Activated CD8-positive, alpha-beta T cell treated with anti-CD3 and anti-CD28 coated beads, Interleukin-2, amount 10 ng/mL, durations not matched to agents 7 days and 5 days (primary cell): ENCODE measurements around the gene CALHM3. TPM values are rescaled to one million over a fixed set of nuclear protein-coding genes. Genes with fewer than 3 reads are reported as not detected.
"Not testable (repeated sequence)": the region's sequence is repeated elsewhere in the genome, so short reads cannot be mapped to it uniquely, and the experiment has no call there.

Source experiments
- ATAC-seq: fragments of 150-1000 bp; cut with Tn5 transposase; one replicate; pipeline ENCODE4 v1.10.0; 2021; ENCODE audit warnings: moderate library complexity
- CTCF ChIA-PET: fragments of 350-600 bp; sonication (Branson Sonifier 250); formaldehyde crosslinking; loops from one replicate; lab custom pipeline; 2021; ENCODE audit warnings: antibody characterized with exemption; lab: Charles Lee
- POLR2A ChIA-PET: fragments of 350-600 bp; sonication (Branson Sonifier 250); formaldehyde crosslinking; loops from one replicate; lab custom pipeline; 2021; ENCODE audit warnings: antibody characterized with exemption; lab: Charles Lee
- DNase-seq: peaks from one replicate; pipeline ENCODE4 v3.0.0-alpha.2; 2020
- H3K27ac Mint-ChIP-seq: one replicate; pipeline ENCODE4 v1.8.0; 2021; ENCODE audit warnings: mild to moderate bottlenecking, mixed read lengths
- H3K27me3 Mint-ChIP-seq: one replicate; pipeline ENCODE4 v1.8.0; 2021; ENCODE audit warnings: low read depth, mixed read lengths
- H3K36me3 Mint-ChIP-seq: one replicate; pipeline ENCODE4 v1.8.0; 2021; ENCODE audit warnings: low read depth, mixed read lengths
- H3K4me1 Mint-ChIP-seq: one replicate; pipeline ENCODE4 v1.8.0; 2021; ENCODE audit warnings: low read depth, mixed read lengths
- H3K4me3 Mint-ChIP-seq: one replicate; pipeline ENCODE4 v1.8.0; 2021; ENCODE audit warnings: mild to moderate bottlenecking, mixed read lengths
- H3K9me3 Mint-ChIP-seq: one replicate; pipeline ENCODE4 v1.8.0; 2022; ENCODE audit warnings: mixed read lengths; ENCODE audit not compliant: insufficient read depth
- total RNA-seq, 2 experiments: library from RNA; stranded (reverse); gene quantifications; one replicate each; pipeline ENCODE4 v1.2.3, GENCODE V29; 2021

Gene CALHM3
- total RNA-seq, result under 1 TPM; 0.45 to 0.63 TPM

GRCh38 chr10:103479135-103479534 lies at the start of gene CALHM3:
Gene CALHM3, minus strand, starts transcription at chr10:103479240. Its CDS starts 208 bp downstream, at chr10:103479032.
- no peaks in the 10 kb centered on the region for H3K36me3 Mint-ChIP-seq
- ChIA-PET CTCF (no interaction called here), POLR2A (no interaction called here)
- no peak for DNase-seq
- no peaks in the 10 kb centered on the region for H3K9me3 Mint-ChIP-seq
- H3K27ac Mint-ChIP-seq, result peak within 1 kb of the TSS; percentile 48
- no peak for ATAC-seq
- no peaks in the 10 kb centered on the region for H3K27me3 Mint-ChIP-seq
- H3K4me1 Mint-ChIP-seq, result peaks cover 55% of the 10 kb centered on the region
- H3K4me3 Mint-ChIP-seq, result no peak within 1 kb of the TSS

DNA sequence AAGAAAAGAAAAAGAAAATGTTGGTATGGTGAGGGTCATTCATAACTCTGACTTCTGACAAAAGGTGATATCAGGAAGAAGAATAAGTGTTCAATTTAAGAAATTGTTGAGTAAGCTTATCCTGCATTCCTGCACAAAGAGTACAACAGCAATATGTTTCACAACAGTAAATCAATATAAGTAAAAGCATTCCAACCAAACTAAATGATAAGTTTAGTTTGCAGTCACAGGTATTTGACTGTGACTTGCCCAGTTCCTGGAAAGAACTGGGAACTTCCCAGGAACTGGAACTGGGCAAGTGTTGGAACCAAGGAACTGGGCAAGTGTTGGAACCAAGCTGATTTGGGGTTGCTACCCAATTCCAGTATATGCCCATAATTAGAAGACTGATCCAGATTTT lies 49.5 kb upstream of the CALHM3 start:
- Mint-ChIP-seq H3K4me3 (no peak overlapping the region), H3K27me3 (peaks cover 35% of the 10 kb centered on the region), H3K36me3 (no peaks in the 10 kb centered on the region), H3K9me3 (peaks cover 15% of the 10 kb centered on the region), H3K27ac (no peak overlapping the region), H3K4me1 (no peaks in the 10 kb centered on the region)
- CTCF ChIA-PET, result interaction anchor here (0.7 to 1.1 kb wide), 2 partner anchors 11 to 14 kb away, joined by 3 read pairs; no protein-coding TSS in a partner anchor
- ATAC-seq, result no peak
- POLR2A ChIA-PET, result no interaction called here
- no peak for DNase-seq

- H3K4me1 Mint-ChIP-seq, CTCF ChIA-PET, H3K27ac Mint-ChIP-seq, DNase-seq, POLR2A ChIA-PET, H3K36me3 Mint-ChIP-seq, H3K4me3 Mint-ChIP-seq, ATAC-seq: not testable (repeated sequence)
- Mint-ChIP-seq H3K9me3 (peaks cover 15% of the 10 kb centered on the region), H3K27me3 (peaks cover 37% of the 10 kb centered on the region)
These were observed 48.4 kb upstream of the CALHM3 start for GRCh38 chr10:103527476-103527875.

DNA sequence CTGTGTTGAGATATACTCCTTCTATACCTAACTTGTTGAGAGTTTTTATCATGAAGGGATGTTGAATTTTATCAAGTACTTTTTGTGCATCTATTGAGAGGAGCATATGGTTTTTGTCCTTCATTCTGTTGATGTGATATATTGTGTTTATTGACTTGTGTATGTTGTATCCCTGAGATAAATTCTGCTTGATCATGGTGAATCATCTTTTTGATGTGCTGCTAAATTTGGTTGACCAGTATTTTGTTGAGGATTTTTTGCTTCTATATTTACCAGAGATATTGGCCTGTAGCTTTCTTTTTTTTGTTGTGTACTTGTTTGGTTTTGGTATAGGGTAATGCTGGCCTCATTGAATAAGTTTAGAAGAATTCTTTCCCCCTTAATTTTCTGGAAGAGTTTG lies 46.9 kb upstream of the CALHM3 start:
- CTCF ChIA-PET, result no interaction called here
- POLR2A ChIA-PET, result no interaction called here
- H3K9me3 Mint-ChIP-seq, result peaks cover 15% of the 10 kb centered on the region
- no peak for DNase-seq
- no peak overlapping the region for H3K4me3 Mint-ChIP-seq
- no peak overlapping the region for H3K27ac Mint-ChIP-seq
- no peaks in the 10 kb centered on the region for H3K4me1 Mint-ChIP-seq
- ATAC-seq, result no peak
- peaks cover 37% of the 10 kb centered on the region for H3K27me3 Mint-ChIP-seq
- no peaks in the 10 kb centered on the region for H3K36me3 Mint-ChIP-seq

DNA sequence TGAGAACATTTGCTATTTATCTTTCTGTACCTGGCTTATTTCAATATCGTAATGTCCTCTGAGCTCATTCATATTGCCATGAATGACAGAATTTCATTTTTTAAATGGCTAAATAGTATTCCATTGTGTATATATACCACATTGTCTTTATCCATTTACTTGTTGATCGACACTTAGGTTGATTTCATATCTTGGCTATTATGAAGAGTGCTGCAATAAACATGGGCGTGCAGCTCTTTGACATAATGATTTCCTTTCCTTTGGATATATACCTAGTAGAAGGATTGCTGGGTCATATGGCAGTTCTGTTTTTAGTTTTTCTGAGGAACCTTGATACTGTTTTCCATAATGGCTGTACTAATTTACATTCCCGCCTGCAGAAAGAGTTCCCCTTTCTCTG lies 44.6 kb upstream of the CALHM3 start:
- Mint-ChIP-seq H3K4me3 (no peak overlapping the region), H3K9me3 (peaks cover 1% of the 10 kb centered on the region), H3K27ac (no peak overlapping the region), H3K4me1 (no peaks in the 10 kb centered on the region), H3K27me3 (peaks cover 34% of the 10 kb centered on the region), H3K36me3 (no peaks in the 10 kb centered on the region)
- ChIA-PET CTCF (interaction anchor here (1.5 kb wide), 1 partner anchor 19 kb away, joined by 5 read pairs; no protein-coding TSS in a partner anchor), POLR2A (no interaction called here)
- ATAC-seq, result no peak
- no peak for DNase-seq

DNA sequence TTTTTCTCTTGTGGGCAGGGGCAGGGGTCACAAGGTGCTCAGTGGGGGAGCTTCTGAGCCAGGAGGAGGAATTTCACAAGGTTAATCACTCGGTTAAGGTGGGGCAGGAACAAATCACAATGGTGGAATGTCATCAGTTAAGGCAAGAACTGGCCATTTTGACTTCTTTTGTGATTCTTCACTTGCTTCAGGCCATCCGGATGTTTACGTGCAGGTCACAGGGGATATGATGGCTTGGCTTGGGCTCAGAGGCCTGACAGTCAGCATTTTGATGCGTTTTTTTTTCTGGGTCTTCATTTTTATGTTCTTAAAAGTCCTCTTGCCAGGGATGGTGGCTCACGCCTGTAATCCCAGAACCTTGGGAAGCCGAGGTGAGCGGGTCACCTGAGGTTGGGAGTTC lies 43.0 kb upstream of the CALHM3 start:
- DNase-seq, H3K4me3 Mint-ChIP-seq, CTCF ChIA-PET, POLR2A ChIA-PET, H3K27ac Mint-ChIP-seq, ATAC-seq, H3K4me1 Mint-ChIP-seq, H3K36me3 Mint-ChIP-seq, H3K9me3 Mint-ChIP-seq: not testable (repeated sequence)
- peaks cover 37% of the 10 kb centered on the region for H3K27me3 Mint-ChIP-seq

GRCh38 chr10:103519798-103520197 lies 40.8 kb upstream of the CALHM3 start:
- H3K27ac Mint-ChIP-seq, result no peak overlapping the region
- peaks cover 28% of the 10 kb centered on the region for H3K27me3 Mint-ChIP-seq
- H3K4me1 Mint-ChIP-seq, result peaks cover 2% of the 10 kb centered on the region
- H3K36me3 Mint-ChIP-seq, result no peaks in the 10 kb centered on the region
- H3K4me3 Mint-ChIP-seq, result no peak overlapping the region
- POLR2A ChIA-PET, result no interaction called here
- no peaks in the 10 kb centered on the region for H3K9me3 Mint-ChIP-seq
- ATAC-seq, result no peak
- CTCF ChIA-PET, result no interaction called here
- DNase-seq, result no peak

DNA sequence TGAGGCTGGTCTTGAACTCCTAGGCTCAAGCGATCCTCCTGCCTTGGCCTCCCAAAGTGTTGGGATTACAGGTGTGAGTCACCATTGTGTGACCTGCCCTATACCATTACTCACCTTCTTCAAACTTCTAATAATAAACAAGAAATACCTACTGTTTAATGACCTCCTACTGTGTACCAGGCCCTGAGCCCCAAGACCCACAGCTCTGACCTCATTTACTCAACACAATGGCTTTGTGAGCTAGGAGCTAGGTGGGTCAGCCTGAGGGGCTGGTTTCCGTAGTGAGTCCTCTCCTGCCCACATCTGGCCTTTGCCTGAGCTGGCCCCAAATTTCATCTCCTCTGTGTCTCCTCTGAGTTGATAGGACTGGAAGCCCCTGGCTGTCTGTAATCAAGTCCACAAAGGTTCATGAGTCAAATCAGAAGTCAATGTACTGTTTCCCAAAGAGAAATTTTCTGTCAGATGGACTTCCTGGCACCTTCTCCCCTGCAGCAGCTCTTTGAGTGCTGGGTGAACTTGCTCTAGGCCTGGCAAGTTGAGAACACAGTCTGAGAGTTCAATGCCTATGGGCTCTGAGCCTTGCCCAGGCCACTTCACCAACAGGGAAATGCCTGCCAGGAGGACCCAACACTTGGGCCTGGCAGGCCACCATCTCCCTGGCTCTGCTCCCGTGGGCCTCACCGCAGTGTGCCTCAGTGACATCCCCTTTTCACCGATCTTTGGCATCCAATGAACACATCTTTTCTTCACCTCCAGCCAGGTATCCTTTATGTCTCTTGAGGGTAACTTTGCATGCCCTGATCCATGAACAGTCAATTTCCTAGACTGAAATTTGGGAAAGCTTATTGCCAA lies 38.4 kb upstream of the CALHM3 start:
- no peaks in the 10 kb centered on the region for H3K9me3 Mint-ChIP-seq
- no peak overlapping the region for H3K4me3 Mint-ChIP-seq
- POLR2A ChIA-PET, result no interaction called here
- peaks cover 2% of the 10 kb centered on the region for H3K4me1 Mint-ChIP-seq
- no peak overlapping the region for H3K27ac Mint-ChIP-seq
- ATAC-seq (no peak), DNase-seq (no peak)
- CTCF ChIA-PET, result no interaction called here
- peaks cover 15% of the 10 kb centered on the region for H3K27me3 Mint-ChIP-seq
- no peaks in the 10 kb centered on the region for H3K36me3 Mint-ChIP-seq

GRCh38 chr10:103514244-103514643 lies 35.2 kb upstream of the CALHM3 start:
- ATAC-seq (no peak), DNase-seq (no peak)
- ChIA-PET CTCF (no interaction called here), POLR2A (no interaction called here)
- H3K27me3 Mint-ChIP-seq, result peaks cover 12% of the 10 kb centered on the region
- no peaks in the 10 kb centered on the region for H3K36me3 Mint-ChIP-seq
- no peaks in the 10 kb centered on the region for H3K9me3 Mint-ChIP-seq
- no peak overlapping the region for H3K4me3 Mint-ChIP-seq
- H3K4me1 Mint-ChIP-seq, result peaks cover 2% of the 10 kb centered on the region
- H3K27ac Mint-ChIP-seq, result no peak overlapping the region

GRCh38 chr10:103513380-103514060 lies 34.5 kb upstream of the CALHM3 start:
- ChIA-PET POLR2A (no interaction called here), CTCF (no interaction called here)
- Mint-ChIP-seq H3K27me3 (peaks cover 13% of the 10 kb centered on the region), H3K27ac (no peak overlapping the region), H3K4me1 (peaks cover 2% of the 10 kb centered on the region), H3K36me3 (no peaks in the 10 kb centered on the region), H3K9me3 (no peaks in the 10 kb centered on the region), H3K4me3 (no peak overlapping the region)
- no peak for DNase-seq
- ATAC-seq, result no peak

DNA sequence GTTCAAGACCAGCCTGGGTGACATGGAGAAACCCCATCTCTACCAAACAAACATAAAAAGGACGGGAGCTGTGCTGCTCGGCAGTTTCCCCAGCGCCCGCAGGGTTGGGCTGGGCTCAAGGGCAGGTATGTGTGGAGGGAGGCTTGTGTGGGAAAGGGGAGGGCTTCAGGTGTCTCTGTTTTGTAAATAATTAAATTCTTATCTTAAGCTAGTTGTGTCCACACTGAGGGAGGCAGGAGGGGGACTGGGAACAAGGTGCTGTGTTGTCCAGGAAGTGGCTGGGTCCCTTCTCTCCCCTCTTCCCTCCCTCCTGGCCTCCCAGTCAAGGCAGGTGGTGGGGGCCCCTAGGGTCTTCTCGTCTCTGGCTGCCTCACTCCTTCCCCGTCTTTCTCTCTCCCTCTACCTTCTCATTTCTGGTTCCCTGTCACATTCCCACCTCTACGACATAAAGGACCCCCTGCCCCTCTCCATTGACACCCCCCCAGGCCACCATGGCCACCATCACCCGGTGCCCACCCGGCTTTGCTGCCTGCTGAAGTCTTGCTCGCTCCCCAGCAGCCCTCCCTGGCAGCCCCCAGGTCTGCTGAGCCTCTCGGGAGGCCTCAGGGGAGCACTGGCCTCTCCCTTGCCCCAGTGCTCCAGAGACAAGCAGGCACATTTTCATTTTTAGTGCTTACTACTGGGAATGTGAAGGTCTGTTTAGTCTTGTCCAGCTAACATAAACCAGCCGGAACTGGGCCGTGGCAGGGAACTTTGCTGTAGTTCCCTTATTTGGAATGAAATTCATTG lies 33.7 kb upstream of the CALHM3 start:
- CTCF ChIA-PET, result no interaction called here
- H3K36me3 Mint-ChIP-seq, result no peaks in the 10 kb centered on the region

More for the DNA sequence above, 33.7 kb upstream of the CALHM3 start:
- no peak overlapping the region for H3K27ac Mint-ChIP-seq
- ATAC-seq, result no peak
- POLR2A ChIA-PET, result no interaction called here
- no peaks in the 10 kb centered on the region for H3K9me3 Mint-ChIP-seq
- H3K4me1 Mint-ChIP-seq, result peaks cover 2% of the 10 kb centered on the region
- H3K27me3 Mint-ChIP-seq, result peaks cover 14% of the 10 kb centered on the region
- H3K4me3 Mint-ChIP-seq, result no peak overlapping the region
- no peak for DNase-seq
